Measurements from ENCODE around the gene LCN15. TPM values are rescaled to one million over a fixed set of nuclear protein-coding genes. Genes with fewer than 3 reads are reported as not detected.
"Not testable (repeated sequence)": the region's sequence is repeated elsewhere in the genome, so short reads cannot be mapped to it uniquely, and the experiment has no call there.

LCN15 gene
- total RNA-seq, 1 donor from 2014 or later, result not detected

- no peak for DNase-seq
Measured at GRCh38 chr9:136722093-136722968, 42.0 kb downstream of the LCN15 start.

GRCh38 chr9:136721339-136722092 lies 42.8 kb downstream of the LCN15 start:
- no peak for DNase-seq

GRCh38 chr9:136720898-136721338 lies 43.4 kb downstream of the LCN15 start:
- DNase-seq, result no peak

GRCh38 chr9:136720251-136720897 lies 43.9 kb downstream of the LCN15 start:
- peak; percentile 32 for DNase-seq

- DNase-seq, result no peak
Measured at GRCh38 chr9:136719195-136719880, 45.0 kb downstream of the LCN15 start.

- DNase-seq, result no peak
Measured at GRCh38 chr9:136718345-136719194, 45.7 kb downstream of the LCN15 start.

- no peak for DNase-seq
Measured at GRCh38 chr9:136717399-136717798, 46.9 kb downstream of the LCN15 start.

- no peak for DNase-seq
Measured at GRCh38 chr9:136714893-136715274, 49.4 kb downstream of the LCN15 start.

GRCh38 chr9:136714096-136714892 lies 50.0 kb downstream of the LCN15 start:
- no peak for DNase-seq

GRCh38 chr9:136713550-136713949 lies 50.8 kb downstream of the LCN15 start:
- DNase-seq, result no peak

- no peak for DNase-seq
Measured at GRCh38 chr9:136712690-136713544, 51.4 kb downstream of the LCN15 start.

GRCh38 chr9:136711751-136712689 lies 52.3 kb downstream of the LCN15 start, which contains the start of gene DIPK1B:
Gene DIPK1B (plus strand): TSS chr9:136712572. CDS start chr9:136712666, 94 bp downstream.
- DNase-seq, result no peak

- not testable (repeated sequence) for DNase-seq
Measured at GRCh38 chr9:136711219-136711648, 53.1 kb downstream of the LCN15 start.

- no peak for DNase-seq
Measured at GRCh38 chr9:136710543-136710942, 53.8 kb downstream of the LCN15 start.

All from skin of body (tissue), 2 donors.